WTC11 (cell line): Measurements from ENCODE around the gene WDR33.

ENCODE experiments used
- CTCF ChIP-seq: fragments of 200-600 bp; IDR thresholded peaks from 2 replicates; pipeline ENCODE4 v1.8.0; 2022; ENCODE audit warnings: antibody characterized with exemption
- E2F5 ChIP-seq: sonication (generic); formaldehyde crosslinking; IDR thresholded peaks from 2 replicates; pipeline ENCODE4 v1.8.1; 2022; ENCODE audit warnings: mild to moderate bottlenecking, moderate library complexity, missing genetic modification reagents
- ERG ChIP-seq: fragments of 250-450 bp; sonication (Bioruptor Pico); IDR thresholded peaks from 2 replicates; pipeline ENCODE4 v1.8.0; 2021; ENCODE audit warnings: mild to moderate bottlenecking
- ETV6 ChIP-seq: sonication (generic); formaldehyde crosslinking; IDR thresholded peaks from 2 replicates; pipeline ENCODE4 v1.8.1; 2022; ENCODE audit warnings: mild to moderate bottlenecking, missing genetic modification reagents
- FOXP1 ChIP-seq: sonication (generic); formaldehyde crosslinking; IDR thresholded peaks from 2 replicates; pipeline ENCODE4 v1.8.0; 2022; ENCODE audit warnings: missing genetic modification reagents, mild to moderate bottlenecking, moderate library complexity, borderline replicate concordance
- IRF2 ChIP-seq: sonication (generic); formaldehyde crosslinking; IDR thresholded peaks from 2 replicates; pipeline ENCODE4 v1.8.0; 2022; ENCODE audit warnings: low read depth, missing genetic modification reagents, borderline replicate concordance
- MAX ChIP-seq: sonication (generic); formaldehyde crosslinking; IDR thresholded peaks from 2 replicates; pipeline ENCODE4 v1.8.0; 2022; ENCODE audit warnings: mild to moderate bottlenecking, missing genetic modification reagents
- NFE2L1 ChIP-seq: sonication (generic); formaldehyde crosslinking; IDR thresholded peaks from 2 replicates; pipeline ENCODE4 v1.8.1; 2023; ENCODE audit warnings: missing genetic modification reagents
- NR2C2 ChIP-seq: sonication (generic); formaldehyde crosslinking; IDR thresholded peaks from 2 replicates; pipeline ENCODE4 v1.8.0; 2022; ENCODE audit warnings: mild to moderate bottlenecking, missing genetic modification reagents
- PRDM15 ChIP-seq: sonication (generic); formaldehyde crosslinking; IDR thresholded peaks from 2 replicates; pipeline ENCODE4 v1.8.0; 2022; ENCODE audit warnings: missing genetic modification reagents
- SOX15 ChIP-seq: fragments of 250-450 bp; sonication (Bioruptor Pico); IDR thresholded peaks from 2 replicates; pipeline ENCODE4 v1.9.0; 2021; ENCODE audit warnings: mild to moderate bottlenecking
- SP1 ChIP-seq: sonication (generic); formaldehyde crosslinking; conservative IDR thresholded peaks from 2 replicates; pipeline ENCODE4 v1.8.1; 2022; ENCODE audit warnings: missing genetic modification reagents
- TEAD4 ChIP-seq: sonication (generic); formaldehyde crosslinking; IDR thresholded peaks from 2 replicates; pipeline ENCODE4 v1.8.0; 2022; ENCODE audit warnings: mild to moderate bottlenecking, missing genetic modification reagents

- TF ChIP-seq IRF2 (CRISPR knock-in tag) (no peak), NR2C2 (CRISPR knock-in tag) (no peak), CTCF (no peak), TEAD4 (CRISPR knock-in tag) (no peak), NFE2L1 (CRISPR knock-in tag) (no peak), SP1 (no peak), PRDM15 (CRISPR knock-in tag) (no peak), MAX (CRISPR knock-in tag) (no peak), E2F5 (CRISPR knock-in tag) (no peak), ERG (no peak), SOX15 (CRISPR knock-in tag) (no peak), FOXP1 (CRISPR knock-in tag) (no peak), ETV6 (no peak)
Observed at GRCh38 chr2:127853671-127854070, 42.7 kb upstream of the WDR33 start.
